ENCODE measurements around the gene RFNG.

The RFNG gene

DNA sequence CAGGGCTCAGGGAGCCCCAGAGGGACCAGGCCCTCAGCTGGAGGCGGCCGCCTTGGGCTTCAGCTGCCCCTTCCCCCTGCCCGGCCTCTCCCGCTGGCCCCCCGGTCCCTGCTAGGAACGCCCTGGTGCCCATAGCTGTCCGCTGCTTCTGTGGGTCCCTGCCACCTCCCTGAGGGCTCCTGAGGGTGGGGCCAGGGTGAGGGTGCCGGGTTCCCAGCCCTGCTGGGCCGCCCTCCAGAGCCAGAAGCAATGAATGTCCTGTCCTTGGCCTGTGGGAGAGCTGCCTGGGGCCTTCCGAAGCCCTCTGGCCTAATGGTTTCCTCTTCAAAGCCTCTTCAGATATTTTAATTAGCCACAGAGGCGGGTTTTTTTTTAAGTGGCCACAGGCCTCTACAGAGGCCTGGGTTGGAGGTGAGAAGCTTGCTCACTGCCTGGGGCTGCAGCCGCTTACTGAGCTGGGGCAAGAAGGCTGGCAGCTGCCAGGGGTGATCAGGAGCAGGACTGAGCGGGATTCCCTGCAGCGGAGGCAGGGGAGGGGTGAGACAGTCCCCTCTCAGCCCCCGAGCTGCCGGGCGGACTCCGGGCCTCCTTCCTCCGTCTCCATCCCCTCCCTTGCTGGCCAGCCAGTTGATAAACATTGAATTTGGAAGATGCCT lies 38.8 kb downstream of the RFNG start:
- no peak for DNase-seq

- no peak for DNase-seq
Measured at GRCh38 chr17:82012261-82012639, 39.4 kb downstream of the RFNG start.

DNA sequence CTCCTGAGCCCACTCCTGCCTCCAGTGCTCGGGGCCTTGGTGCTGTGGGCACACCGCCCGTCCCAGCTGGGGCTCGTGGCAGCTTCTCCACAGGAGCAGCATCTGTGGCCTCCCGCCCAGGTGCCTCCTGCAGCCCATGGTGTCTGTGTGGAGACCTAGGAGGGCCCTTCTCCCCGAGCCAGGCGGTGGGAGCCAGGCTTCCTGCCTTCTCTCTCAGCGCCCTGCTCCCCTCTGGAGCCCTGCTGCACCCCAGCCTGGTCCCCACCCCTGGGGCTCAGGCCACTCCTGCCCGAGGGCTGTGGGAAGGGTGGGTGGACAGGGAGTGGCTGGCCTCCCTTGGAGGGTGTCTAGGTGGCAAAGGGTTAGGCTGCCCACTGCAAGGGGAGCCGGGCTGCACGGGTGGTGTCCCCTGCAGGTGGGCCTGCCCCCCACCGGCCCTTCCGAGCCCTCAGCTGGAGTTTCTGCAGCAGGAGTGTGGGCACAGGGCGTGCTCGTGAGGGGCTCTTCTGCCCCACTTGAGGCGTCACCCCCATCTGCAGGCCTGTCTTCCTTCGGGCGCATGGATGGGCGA lies 39.9 kb downstream of the RFNG start:
- no peak for DNase-seq

GRCh38 chr17:82010575-82011525 lies 40.8 kb downstream of the RFNG start:
- DNase-seq = no peak

GRCh38 chr17:82009413-82009812 lies 42.2 kb downstream of the RFNG start:
- no peak for DNase-seq

DNA sequence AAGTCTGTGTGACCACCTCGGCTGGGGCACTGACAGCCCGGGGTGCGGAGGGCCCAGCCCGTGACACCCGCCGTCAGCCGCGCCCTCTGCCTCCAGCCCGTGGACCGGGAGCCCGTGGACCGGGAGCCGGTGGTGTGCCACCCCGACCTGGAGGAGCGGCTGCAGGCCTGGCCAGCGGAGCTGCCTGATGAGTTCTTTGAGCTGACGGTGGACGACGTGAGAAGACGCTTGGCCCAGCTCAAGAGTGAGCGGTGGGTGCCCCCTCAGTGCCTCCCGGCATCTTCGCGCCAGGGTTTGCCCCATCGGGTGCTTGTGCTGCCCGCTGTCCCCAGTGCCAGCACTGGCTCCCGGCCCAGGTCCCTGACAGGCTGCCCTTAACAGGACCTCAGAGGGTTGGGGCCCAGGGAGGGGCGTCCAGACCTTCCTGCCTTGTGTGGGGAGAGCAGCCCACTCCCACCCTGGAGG lies 42.6 kb downstream of the RFNG start:
- DNase-seq = no peak

DNA sequence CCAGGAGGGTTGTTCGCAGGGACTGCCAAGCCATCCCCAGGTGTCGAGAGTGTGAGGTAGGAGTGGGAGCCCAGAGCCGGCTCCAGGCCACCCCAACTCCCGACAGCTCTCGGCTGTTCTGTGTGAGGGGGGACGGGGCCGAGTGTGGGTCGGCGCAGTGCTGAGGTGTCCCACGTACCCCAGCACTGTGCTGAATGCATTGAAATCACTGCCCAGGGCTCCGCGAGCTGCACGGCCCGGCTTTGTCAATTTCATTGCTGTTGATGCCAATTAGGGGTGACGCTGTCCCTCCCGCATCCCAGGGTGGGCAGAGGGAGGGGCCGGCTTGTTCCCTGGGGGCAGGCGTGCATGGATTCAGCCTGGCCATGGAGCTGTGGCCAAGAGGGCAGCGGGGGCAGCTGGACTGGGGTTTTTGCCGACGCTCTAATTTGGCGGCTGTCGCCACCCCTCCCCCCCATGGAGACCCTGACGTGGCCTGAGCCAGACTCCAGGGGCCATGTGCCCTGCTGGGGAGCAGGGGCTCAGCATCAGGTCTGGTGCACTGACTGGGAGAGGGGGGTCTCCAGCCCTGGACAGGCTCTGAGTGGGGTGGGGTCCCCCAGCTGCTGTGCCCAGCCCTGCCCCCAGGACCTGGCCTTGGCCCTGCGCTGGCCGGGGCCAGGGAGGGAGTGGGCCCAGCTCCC lies 43.2 kb downstream of the RFNG start:
- no peak for DNase-seq

GRCh38 chr17:82007495-82008257 lies 43.9 kb downstream of the RFNG start:
- no peak for DNase-seq

DNA sequence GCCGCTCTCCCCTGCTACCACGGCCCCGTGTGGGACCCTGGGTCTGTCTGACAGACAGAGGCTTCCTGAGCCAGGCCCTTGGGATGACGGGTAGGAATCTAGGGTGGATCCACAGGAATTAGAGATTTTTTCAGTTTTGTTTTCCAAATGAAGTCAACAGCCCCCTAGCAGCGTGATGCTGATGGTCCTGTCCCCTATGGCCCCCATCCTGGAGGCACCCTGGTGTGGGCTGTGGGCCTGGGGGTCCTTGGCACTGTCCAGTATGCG lies 44.5 kb downstream of the RFNG start:
- no peak for DNase-seq

DNA sequence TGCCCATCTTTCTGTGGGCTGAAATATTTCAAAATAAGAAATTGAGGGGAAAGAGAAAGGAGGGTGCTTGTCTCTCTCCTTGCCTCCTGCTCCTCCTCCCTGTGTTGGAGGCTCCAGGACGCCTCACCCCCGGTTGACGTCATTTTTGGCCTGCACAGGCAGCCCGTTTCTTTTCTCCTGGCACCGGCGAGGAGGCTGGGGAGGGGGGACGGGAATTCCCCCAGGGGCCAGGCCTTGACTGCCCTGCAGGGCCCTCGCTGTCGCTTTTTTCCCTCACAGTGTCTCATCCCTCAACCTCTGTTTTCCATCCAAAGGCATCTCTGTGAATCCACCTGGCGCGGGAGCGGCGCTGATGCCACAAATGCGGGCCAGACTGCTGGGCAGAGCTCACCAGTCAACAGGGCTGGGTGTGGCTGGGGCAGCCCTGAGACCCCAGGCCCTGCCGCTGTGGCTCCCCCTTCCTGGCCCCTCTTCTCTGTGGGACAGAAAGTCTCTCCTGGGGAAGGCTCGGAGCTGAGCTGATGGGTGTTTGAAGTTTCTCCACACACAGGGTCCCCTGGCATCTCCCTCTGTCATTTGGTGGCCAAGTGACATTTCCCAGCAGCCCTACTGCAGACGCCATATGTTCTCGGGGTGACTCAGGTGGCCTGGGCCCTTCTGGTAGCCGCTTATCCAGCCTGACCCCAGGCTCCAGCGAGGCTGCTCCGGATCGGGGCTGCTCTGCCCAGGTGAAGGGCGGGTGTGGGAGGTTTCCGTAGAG lies 45.0 kb downstream of the RFNG start:
- DNase-seq = no peak

DNA sequence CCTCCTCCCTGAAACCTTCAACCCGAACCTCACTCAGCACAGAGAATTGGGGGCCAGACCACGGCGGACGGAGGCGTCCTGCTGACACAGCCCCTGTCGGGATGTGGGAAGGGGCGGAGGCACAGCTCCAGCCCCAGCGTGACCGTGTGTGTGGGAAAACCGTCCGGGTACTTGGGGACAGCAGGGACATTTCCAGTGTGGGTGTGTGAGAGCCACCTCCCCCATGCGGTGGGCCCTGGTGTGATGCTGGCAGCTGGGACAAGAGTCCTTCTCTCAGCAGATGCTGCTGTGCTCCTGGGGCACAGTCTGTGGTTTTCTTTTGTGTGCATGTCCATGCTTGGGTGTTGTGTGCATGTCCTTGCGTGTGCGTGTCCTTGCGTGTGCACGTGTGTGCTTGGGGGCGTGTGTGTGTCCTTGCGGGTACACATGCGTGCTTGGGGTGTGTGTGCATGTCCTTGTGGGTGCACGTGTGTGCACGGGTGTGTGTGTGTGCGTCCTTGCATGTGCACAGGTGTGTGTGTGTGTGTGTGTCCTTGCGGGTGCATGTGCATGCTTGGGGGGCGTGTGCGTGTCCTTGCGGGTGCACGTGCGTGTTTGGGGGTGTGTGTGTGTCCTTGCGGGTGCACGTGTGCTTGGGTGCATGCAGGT lies 45.8 kb downstream of the RFNG start:
- no peak for DNase-seq

DNA sequence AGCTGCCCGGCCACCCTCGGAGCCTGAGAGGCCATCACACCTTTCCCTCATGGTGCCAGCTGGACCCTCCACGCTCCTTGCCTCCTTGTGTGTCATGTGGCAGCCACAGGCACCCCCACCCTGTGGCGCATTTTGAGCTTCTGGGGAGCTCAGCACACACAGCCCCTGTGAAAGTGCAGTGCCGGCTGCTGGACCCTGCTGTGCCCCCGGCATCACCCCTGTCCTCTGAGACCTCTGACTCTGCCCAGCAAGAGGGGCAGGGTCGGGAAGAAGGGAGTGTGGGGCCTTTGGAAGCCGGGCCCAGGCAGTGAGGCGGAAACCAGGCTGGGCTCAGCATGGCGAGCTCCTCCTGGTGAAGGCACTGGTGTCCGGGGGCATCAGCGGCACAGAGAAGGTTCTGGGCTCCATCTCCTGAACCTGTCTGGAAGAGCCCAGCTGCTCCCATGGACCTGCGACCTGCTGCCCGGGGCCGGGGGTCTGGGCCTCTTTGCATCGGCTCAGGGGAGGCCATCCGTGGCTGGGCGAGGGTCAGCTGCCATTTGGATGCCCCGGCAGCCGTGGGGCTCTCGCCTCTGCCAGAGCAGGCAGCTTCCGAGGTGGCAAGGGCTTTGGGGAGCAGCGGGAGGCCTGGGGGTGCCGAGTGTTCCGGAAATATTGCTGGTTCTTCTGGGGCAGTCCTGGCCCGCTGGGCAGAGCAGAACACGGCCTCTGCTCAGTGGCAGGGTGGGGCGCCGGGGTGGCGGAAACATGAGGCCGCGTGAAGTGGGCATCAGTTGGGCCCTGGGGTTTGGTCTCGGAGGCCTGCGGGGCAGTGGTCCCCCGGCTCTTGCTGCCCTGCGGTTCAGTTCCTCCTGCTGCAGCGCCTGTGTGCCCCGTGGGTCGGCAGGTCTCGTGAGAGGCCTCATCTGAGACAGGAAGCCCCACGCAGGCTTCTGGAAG lies 46.8 kb downstream of the RFNG start:
- no peak for DNase-seq

GRCh38 chr17:82003411-82004381 lies 47.9 kb downstream of the RFNG start:
- peak; percentile 38 for DNase-seq

GRCh38 chr17:82001571-82002056 lies 50.0 kb downstream of the RFNG start:
- no peak for DNase-seq

DNA sequence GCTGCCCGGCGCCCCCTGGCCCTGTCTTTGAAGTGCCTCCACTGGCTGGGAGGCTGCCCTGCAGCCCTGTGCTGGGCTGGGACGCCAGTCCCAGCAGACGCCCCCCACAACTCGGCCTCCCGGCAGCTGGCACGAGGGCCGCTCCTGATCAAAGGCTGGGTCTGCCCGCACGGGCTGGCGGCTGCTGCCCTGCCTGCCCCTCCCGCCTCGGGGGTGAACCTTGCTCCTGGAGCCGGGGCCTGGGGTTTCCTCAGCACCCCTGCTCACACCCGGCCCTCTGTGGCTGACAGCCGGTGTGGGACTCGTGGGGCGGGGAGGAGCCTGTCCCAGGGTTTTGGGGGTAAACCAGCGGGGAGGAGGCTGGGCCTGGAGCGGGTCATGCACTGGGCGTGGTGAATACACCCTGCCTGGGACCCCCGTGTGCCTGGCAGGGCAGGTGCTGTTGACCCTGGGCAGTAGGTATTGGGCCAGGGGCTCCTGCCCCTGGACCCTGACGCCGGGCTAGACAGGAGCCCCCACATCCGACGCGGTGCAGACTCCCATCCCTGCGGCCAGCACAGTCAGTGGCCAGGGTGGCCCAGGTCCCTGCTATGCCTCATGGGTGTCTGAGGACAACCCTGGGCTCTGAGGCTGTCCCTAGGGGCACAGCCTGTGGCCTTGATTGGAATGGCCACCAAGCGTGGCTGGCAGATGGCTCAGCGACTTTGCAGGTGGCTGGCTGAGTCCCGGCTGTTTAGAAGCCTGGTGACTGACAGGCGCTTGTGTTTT lies 50.6 kb downstream of the RFNG start:
- no peak for DNase-seq

GRCh38 chr17:81999976-82000802 lies 51.4 kb downstream of the RFNG start:
- no peak for DNase-seq

- no peak for DNase-seq
Measured at GRCh38 chr17:81999587-81999975, 52.0 kb downstream of the RFNG start.
